ENCODE results near the gene CAPN15.

Gene CAPN15

DNA sequence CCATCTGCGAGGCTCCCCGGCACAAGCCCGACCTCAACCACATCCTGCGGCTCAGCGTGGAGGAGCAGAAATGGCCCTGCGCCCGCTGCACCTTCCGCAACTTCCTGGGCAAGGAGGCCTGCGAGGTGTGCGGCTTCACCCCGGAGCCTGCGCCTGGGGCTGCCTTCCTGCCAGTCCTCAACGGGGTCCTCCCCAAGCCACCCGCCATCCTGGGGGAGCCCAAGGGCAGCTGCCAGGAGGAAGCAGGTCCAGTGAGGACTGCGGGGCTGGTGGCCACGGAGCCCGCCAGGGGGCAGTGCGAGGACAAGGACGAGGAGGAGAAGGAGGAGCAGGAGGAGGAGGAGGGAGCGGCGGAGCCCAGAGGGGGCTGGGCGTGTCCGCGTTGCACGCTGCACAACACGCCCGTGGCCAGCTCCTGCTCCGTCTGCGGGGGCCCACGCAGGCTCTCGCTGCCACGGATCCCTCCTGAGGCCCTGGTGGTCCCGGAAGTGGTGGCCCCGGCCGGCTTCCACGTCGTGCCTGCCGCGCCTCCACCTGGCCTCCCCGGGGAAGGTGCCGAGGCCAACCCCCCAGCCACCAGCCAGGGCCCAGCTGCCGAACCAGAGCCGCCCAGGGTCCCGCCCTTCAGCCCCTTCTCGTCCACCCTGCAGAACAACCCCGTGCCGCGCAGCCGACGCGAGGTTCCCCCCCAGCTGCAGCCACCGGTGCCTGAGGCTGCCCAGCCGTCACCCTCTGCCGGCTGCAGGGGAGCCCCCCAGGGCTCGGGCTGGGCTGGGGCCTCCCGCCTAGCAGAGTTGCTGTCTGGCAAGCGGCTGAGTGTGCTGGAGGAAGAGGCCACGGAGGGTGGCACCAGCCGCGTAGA, 19.6 kb downstream of the CAPN15 start:
- DNase-seq (ENCODE audit: low read depth): no peak

- no peak for DNase-seq (ENCODE audit: low read depth)
Measured at GRCh38 chr16:548586-548985, 21.1 kb downstream of the CAPN15 start.

DNA sequence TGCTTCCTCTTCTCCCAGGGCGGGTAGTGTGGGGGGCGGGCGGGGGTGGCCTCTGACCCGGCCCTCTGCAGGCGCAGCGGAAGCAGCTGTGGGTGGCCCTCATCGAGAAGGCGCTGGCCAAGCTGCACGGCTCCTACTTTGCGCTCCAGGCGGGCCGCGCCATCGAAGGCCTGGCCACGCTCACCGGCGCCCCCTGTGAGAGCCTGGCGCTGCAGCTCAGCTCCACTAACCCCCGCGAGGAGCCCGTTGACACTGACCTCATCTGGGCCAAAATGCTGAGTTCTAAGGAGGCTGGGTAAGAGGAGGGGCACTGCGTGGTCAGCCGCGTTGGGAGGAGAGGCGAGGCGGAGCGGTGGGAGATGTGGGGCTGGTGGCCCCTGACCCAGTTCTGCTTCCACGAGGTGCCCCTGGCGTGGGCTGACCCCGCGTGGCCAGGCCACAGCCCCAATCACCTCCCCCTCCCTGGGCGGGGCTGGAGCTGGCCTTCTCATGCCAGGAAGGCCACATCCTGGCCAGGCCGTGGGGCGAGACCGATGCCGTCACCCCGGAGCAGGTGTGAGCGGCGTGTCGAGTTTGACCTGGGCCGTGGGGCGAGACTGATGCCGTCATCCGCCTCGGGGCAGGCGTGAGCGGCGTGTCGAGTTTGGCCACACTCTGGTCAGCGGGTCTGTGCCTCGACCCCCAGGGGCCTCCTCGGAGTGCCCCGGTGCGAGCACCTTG, 22.2 kb downstream of the CAPN15 start:
- no peak for DNase-seq (ENCODE audit: low read depth)

- no peak for DNase-seq (ENCODE audit: low read depth)
Measured at GRCh38 chr16:551210-551609, 23.7 kb downstream of the CAPN15 start.

GRCh38 chr16:552171-552570, 24.7 kb downstream of the CAPN15 start:
- no peak for DNase-seq (ENCODE audit: low read depth)

DNA sequence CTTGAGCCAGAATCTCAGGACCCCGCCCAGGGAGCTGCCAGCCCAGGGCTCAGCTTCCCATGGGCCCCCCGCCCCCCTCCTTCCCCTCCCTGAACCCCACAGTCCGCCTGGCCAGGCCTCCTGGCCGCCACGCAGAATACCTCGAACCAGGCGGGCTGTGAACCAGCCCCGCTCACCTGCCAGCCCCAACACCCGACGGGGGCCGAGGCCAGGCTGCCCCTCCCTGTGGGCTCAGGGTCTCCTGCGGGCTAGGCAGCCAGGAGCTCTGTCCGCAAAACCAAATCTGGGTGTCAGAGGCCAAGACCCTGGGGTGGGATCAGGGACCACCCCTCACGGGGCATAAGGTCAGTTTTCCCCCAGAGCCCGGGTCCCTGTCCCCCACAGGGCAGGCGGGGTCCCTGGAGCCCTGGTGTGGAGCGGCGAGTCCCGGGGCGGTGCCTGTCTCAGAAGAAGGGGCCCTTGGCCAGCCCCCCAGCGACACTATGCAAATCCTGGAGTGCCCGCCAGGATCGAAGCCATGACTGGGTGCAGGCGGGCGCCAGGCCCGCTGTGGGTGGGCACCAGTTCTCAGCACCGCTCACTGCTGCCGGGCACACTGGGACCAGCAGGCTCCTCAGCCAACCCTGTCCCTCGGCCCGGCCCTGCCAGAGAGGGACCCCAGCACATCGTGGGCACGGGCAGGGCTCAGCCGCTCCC, 26.2 kb downstream of the CAPN15 start:
- DNase-seq (ENCODE audit: low read depth): no peak

DNA sequence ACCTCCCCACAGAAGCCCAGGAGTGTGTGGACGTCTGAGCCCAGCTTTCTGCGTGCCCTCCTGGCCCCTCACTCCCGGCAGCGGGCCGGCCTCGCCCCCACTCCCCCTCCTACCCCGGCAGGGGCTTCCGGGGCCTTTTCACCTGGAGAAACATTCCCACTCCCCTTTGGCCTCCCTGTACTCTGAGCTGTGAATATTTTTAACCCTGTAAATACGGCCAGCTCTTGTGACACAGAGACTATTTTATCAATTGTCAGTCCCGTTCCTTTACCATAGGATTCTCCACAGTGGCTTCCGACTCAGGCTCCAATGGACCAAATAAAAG, 26.7 kb downstream of the CAPN15 start:
- no peak for DNase-seq (ENCODE audit: low read depth)

DNA sequence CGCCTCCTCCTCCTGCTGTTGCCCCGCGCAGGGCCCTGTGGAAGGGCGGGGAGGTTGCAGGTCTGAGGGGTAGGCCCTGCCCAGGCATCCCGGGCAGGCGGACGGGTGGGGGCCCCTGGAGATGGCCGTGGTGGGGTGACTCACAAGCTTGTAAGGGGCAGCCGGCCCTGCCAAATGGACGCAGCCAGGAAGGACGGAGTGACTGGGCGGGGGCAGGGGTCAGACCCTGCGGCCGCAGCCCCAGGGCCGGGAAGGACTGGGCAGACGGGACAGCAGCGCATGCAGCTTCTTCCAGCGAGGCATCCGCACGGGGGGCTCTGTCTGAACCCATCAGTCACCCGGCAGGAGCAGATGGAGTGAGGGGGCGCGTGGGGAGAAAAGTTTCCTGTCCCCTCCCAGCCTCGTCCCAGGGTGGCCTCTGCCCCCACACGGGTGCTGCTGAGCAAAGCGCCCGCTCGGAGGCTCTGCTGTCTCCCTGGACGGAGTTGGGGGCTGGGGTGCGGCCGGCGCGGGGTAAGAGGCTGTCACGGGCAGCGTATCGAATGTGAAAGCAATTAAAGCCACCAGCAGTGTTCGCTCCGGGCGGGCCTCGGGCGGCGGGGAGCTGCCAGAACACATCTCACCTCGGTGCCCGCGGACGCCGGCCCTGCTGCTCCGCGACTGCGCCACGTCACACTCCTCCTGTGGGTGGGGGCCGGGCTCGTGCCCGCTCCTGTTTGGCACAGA, 27.3 kb downstream of the CAPN15 start:
- DNase-seq (ENCODE audit: low read depth): no peak

- no peak for DNase-seq (ENCODE audit: low read depth)
Measured at GRCh38 chr16:555528-556473, 28.3 kb downstream of the CAPN15 start.

GRCh38 chr16:556474-557173, 29.1 kb downstream of the CAPN15 start:
- DNase-seq (ENCODE audit: low read depth): no peak

DNA sequence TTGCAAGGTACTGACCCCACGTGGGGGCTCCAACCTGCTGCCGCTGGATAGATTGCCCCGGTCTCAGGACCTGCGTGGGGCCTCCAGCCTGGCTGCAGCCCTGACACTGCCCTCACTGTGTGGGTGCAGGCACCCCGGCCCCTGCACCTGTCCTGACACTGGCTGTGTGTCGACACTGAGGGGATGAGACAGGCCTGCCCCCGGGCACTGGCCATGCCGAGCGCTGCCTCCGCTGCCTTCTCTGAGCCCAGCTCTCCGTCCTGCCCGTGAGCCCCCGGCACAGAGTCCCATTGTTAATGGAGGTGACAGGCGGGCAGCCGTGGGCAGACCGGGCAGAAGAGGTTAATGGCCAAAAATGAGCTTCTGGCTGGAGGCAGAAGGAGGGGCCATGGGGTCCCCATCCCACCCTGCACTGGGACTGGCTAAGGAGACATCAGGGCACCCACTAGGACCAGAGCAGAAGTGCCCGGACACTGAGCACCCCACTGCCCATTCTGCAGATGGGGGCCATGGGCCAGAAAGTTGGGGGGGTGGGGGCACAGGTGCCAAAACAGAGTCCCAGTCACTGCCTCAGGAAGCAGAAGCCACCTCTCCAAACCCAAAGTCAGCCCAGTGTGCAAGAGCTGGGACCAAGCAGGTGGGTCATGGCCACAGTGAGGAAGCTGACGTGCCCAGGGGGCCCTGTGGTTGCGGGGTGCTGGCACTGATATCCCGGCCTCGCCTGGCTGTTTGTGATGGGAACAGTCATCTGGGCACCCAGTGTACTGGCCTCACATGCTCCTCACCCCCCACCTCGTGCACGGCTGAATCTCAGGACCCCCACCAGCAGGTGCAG, 30.2 kb downstream of the CAPN15 start:
- DNase-seq (ENCODE audit: low read depth): no peak

GRCh38 chr16:558298-559020, 30.9 kb downstream of the CAPN15 start:
- DNase-seq (ENCODE audit: low read depth): no peak

DNA sequence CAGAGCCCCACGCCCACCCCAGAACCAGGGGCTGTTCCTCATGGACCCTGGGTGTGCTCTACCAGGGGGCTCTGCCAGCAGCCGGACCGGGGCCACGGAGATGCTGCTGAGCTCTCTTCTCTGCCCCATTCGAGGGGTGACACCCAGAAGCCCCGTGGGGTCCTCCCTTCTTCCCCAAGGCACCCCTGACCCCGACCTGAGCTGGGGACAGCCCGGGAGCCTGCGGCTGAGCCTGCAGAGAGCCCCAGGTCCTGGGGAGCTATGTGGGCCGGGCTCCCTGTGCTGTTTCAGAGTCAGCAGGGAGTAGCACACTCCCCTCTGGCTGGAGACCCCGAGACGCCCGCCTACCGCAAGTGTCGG, 31.5 kb downstream of the CAPN15 start:
- DNase-seq (ENCODE audit: low read depth): no peak

DNA sequence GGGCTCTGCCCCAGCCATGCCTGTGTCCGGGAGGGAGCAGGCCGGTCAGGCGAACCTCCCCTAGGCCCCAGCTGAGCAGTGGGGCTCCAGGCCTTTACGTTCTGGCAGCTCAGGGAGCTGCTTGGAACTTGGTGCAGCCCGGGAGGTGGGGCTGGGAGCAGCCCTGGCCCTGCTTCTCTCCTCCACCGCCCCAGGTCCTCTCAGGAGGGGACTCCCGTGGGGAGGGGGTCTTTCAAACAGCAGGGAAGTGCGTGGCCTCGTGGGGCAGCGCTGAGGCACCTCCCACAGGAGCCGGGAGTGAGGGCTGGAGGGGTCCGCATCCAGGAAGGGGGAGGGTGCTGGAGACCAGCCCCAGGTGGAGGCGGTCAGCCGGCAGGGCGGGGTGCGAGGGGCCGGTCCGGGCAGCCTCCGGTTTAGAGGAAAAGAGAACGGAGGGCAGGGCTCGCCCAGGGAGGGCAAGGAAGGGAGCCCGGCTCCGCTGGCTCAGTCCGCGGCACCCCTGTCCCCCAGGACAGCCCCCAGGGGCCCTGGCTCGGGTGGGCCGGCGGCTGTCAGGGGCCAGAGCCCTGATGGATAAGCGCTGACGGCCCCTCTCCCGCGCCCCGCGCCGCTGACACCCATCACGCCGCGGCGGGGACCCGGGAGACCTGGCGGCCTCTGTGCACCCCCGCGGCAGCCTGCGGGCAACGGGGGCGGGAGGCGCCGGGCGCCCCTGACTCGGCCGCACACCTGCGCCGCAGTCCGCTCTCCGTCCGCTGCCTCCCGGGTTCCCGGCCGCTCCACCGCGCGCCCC, 32.1 kb downstream of the CAPN15 start:
- DNase-seq (ENCODE audit: low read depth): no peak

- no peak for DNase-seq (ENCODE audit: low read depth)
Measured at GRCh38 chr16:560204-560700, 32.7 kb downstream of the CAPN15 start, which contains the start of gene PRR35. Gene PRR35 (plus strand): TSS chr16:560394. CDS start chr16:563295, 2,901 bp downstream.

GRCh38 chr16:560701-561412, 33.3 kb downstream of the CAPN15 start:
- DNase-seq (ENCODE audit: low read depth): no peak

DNA sequence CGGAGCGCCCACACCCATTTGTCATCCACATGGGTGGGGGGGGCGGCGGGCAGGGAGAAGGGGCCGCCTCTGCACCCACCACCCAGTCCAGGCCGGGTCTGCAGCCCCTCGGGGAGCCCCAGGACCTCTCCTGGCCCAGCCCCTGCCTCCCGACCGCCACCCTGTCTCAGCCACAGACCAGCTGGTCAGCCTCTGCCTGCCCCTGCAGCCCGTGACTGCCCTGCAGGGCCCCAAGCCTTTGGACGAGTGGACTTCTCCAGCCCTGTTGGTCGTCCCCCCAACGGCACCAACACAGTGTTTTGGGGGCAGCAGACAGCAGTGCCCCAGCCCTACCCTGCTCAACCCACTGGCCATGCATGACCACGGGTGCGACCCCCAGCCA, 33.9 kb downstream of the CAPN15 start:
- DNase-seq (ENCODE audit: low read depth): no peak

All from activated T-cell treated with anti-CD3 and anti-CD28 coated beads for 24 hours (primary cell).